ENCODE data around the gene MMP13.

DNA sequence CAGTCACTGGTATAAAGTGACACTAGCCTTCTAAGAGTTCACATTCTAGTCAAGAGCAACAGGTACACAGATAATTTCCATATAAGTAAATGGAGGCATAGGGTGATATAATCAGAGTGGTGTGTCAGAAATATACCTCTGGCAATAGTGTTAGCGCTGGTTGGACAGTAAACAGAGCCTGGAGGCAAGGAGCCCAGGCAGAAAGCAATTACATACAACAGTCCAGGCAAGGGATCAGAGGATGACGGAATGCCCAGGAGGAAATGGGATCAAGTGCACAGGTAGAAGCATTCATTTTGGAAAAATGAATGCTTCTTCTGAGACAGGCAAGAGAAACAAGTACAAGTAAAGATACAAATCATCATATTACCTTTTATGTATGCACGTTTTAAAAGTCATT, 36.2 kb upstream of the MMP13 start:
- TF ChIP-seq, protein P1, sequence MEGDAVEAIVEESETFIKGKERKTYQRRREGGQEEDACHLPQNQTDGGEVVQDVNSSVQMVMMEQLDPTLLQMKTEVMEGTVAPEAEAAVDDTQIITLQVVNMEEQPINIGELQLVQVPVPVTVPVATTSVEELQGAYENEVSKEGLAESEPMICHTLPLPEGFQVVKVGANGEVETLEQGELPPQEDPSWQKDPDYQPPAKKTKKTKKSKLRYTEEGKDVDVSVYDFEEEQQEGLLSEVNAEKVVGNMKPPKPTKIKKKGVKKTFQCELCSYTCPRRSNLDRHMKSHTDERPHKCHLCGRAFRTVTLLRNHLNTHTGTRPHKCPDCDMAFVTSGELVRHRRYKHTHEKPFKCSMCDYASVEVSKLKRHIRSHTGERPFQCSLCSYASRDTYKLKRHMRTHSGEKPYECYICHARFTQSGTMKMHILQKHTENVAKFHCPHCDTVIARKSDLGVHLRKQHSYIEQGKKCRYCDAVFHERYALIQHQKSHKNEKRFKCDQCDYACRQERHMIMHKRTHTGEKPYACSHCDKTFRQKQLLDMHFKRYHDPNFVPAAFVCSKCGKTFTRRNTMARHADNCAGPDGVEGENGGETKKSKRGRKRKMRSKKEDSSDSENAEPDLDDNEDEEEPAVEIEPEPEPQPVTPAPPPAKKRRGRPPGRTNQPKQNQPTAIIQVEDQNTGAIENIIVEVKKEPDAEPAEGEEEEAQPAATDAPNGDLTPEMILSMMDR (IDR thresholded peaks at IDR 0.05) = no peak
- TF ChIP-seq POLR2AphosphoS5 (IDR thresholded peaks at IDR 0.05) (no peak), POLR2A (IDR thresholded peaks at IDR 0.05) (no peak)
